Adrenal gland (tissue), 12 donors: ENCODE results near the gene ZSWIM5. TPM values are rescaled to one million over a fixed set of nuclear protein-coding genes. Genes with fewer than 3 reads are reported as not detected.
A peak's percentile ranks its signal among the peaks of the same experiment; 100 is the strongest.
"Not testable (repeated sequence)": the region's sequence is repeated elsewhere in the genome, so short reads cannot be mapped to it uniquely, and the experiment has no call there.

Experiments used
- DNase-seq, 7 donors: peaks; one replicate each; pipeline ENCODE4 v3.0.0-alpha.2; 2019 to 2020
- H3K27ac ChIP-seq, 5 donors: fragments of 200-600 bp; sonication (generic) in 4 of 5; 1 replicate in 3 of 5; 2 replicates in 2 of 5; pipeline versions ENCODE4 v1.5.1 to v1.8.0; 2016 to 2020; ENCODE audit warnings: mild to moderate bottlenecking in 1 of 5
- H3K27me3 ChIP-seq: fragments of 200-600 bp; 2 replicates; pipeline ENCODE4 v1.8.0; 2021
- H3K36me3 ChIP-seq, 2 donors: fragments of 200-600 bp; replicated peaks in 1 of 2; 1 replicate in 1 of 2; 2 replicates in 1 of 2; pipeline versions ENCODE4 v1.5.1 to v1.8.0; 2018 to 2022
- H3K4me1 ChIP-seq, 2 donors: fragments of 200-600 bp; replicated peaks in 1 of 2; 1 replicate in 1 of 2; 2 replicates in 1 of 2; pipeline versions ENCODE4 v1.5.1 to v1.8.0; 2018 to 2021
- H3K4me3 ChIP-seq, 4 donors: fragments of 200-600 bp; sonication (generic) in 3 of 4; one replicate each; pipeline ENCODE4 v1.5.1; 2016 to 2018
- H3K9me3 ChIP-seq, 3 donors: fragments of 200-600 bp; sonication (generic) in 1 of 3; replicated peaks in 1 of 3; 1 replicate in 2 of 3; 2 replicates in 1 of 3; pipeline versions ENCODE4 v1.5.1 to v1.8.0; 2016 to 2021
- CTCF ChIP-seq, 6 experiments: fragments of 450-650 bp in 4 of 6; fragments of 200-600 bp in 2 of 6; sonication (generic) in 1 of 6; IDR thresholded peaks; 1 replicate in 5 of 6; 2 replicates in 1 of 6; pipeline versions ENCODE4 v1.5.1 to v1.8.0; 2016 to 2021; ENCODE audit warnings: antibody characterized with exemption in 6 of 6, mild to moderate bottlenecking in 2 of 6, moderate library complexity in 1 of 6
- POLR2A ChIP-seq, 2 donors: fragments of 450-650 bp; IDR thresholded peaks; one replicate each; pipeline ENCODE4 v1.6.1; 2017; ENCODE audit warnings: antibody characterized with exemption in 2 of 2, mild to moderate bottlenecking in 2 of 2, moderate library complexity in 1 of 2
- WGBS, 4 donors: extraction: QIAGEN DNeasy Blood & Tissue Kit in 2 of 4; methylation state at CpG; one replicate each; pipeline versions ENCODE4 v1.1.5 to v1.1.7; 2013 to 2017; 5-methylcytosine and 5-hydroxymethylcytosine counted together
- intact Hi-C, 2 donors: fragments of 100-400 bp; cut with DNase I; formaldehyde crosslinking; loops; one replicate each; pipeline versions ENCODE4 v1.14.1 to v1.15.0; 2022 to 2023
- polyA plus RNA-seq, 3 donors: library from polyadenylated mRNA; stranded (reverse); fragments of 200-250 nt in 2 of 3; fragments of 350-450 nt in 1 of 3; fragmentation: Illumina TruSeq in 1 of 3; extraction: RNeasy Lipid Tissue Mini Kit (QIAGEN cat#74804) in 1 of 3; gene quantifications; one replicate each; pipeline ENCODE4 v1.2.3, GENCODE V29; 2013 to 2014
- total RNA-seq, 9 donors: library from RNA; depleted of rRNA in 4 of 9; stranded (reverse); fragments of >200 nt in 4 of 9; fragments of 120-200 nt in 1 of 9; fragmentation: NEBNext Ultra II Directional in 1 of 9; extraction: Animal tissue kit (Norgen Biotek cat#: 25700) in 1 of 9; gene quantifications; one replicate each; pipeline versions ENCODE4 v1.1.0 to v1.2.4, GENCODE V29; 2013 to 2023
- donor health status: healthy with polysubstance abuse.
- donor health status: Bipolar disorder and iron deficiency.
- donor health status: DM: yes; HTN: yes; CAD: no.
- donor health status: DM: no; HTN: no; CAD: no.
- donor health status: DM: no; HTN: no; CAD: no.
- donor health status: DM: yes; HTN: yes; CAD: no.

Gene ZSWIM5
- total and polyA plus RNA-seq, 12 donors = 5.0 to 34.0 (median 18.7) TPM

- no peak overlapping the region for H3K27ac ChIP-seq
- H3K9me3 ChIP-seq = no peaks in the 10 kb centered on the region
- H3K27me3 ChIP-seq = no peaks in the 10 kb centered on the region
- 81 to 91% (median 88%) methylated on average over 2 of the region's 2 CpGs for WGBS, 4 donors
- no peak for TF ChIP-seq POLR2A (IDR thresholded peaks at IDR 0.05)
- no peak for TF ChIP-seq CTCF (IDR thresholded peaks at IDR 0.05)
- intact Hi-C loops = no loop called here
- no peak for DNase-seq
- no peaks in the 10 kb centered on the region for H3K36me3 ChIP-seq
- H3K4me3 ChIP-seq = no peak overlapping the region
- peaks cover 0 to under 1% of the 10 kb centered on the region in 2 donors for H3K4me1 ChIP-seq
These were observed 116.7 kb downstream of the ZSWIM5 start for GRCh38 chr1:45089711-45090110.

- WGBS, 4 donors = 33 to 67% (median 63%) methylated on average over 1 of the region's 1 CpG
- TF ChIP-seq POLR2A (IDR thresholded peaks at IDR 0.05) = no peak
- TF ChIP-seq CTCF (IDR thresholded peaks at IDR 0.05) = no peak
- Histone ChIP-seq H3K9me3 (no peaks in the 10 kb centered on the region), H3K36me3 (no peaks in the 10 kb centered on the region), H3K27ac (no peak overlapping the region), H3K27me3 (no peaks in the 10 kb centered on the region), H3K4me3 (no peak overlapping the region), H3K4me1 (peaks cover 0 to 3% of the 10 kb centered on the region in 2 donors)
- DNase-seq = peak in 2 of 7 donors; percentile 8 to 22
- intact Hi-C loops = no loop called here
These were observed 121.8 kb downstream of the ZSWIM5 start for GRCh38 chr1:45084562-45084961.

GRCh38 chr1:45079533-45079932 is 126.9 kb downstream of the ZSWIM5 start:
- intact Hi-C loops = no loop called here
- Histone ChIP-seq H3K36me3 (no peaks in the 10 kb centered on the region), H3K27me3 (no peaks in the 10 kb centered on the region), H3K4me3 (no peak overlapping the region), H3K27ac (no peak overlapping the region), H3K4me1 (peaks cover 0 to 1% of the 10 kb centered on the region in 2 donors), H3K9me3 (no peaks in the 10 kb centered on the region)
- no peak for TF ChIP-seq POLR2A (IDR thresholded peaks at IDR 0.05)
- no peak for TF ChIP-seq CTCF (IDR thresholded peaks at IDR 0.05)
- no peak for DNase-seq

GRCh38 chr1:45076959-45077358 is 129.4 kb downstream of the ZSWIM5 start:
- H3K36me3 ChIP-seq, H3K4me1 ChIP-seq, H3K27ac ChIP-seq, H3K4me3 ChIP-seq, DNase-seq, intact Hi-C loops, H3K9me3 ChIP-seq, H3K27me3 ChIP-seq: not testable (repeated sequence)
- 89 to 97% (median 97%) methylated on average over 5 of the region's 5 CpGs for WGBS, 4 donors

GRCh38 chr1:45071567-45071966 is 134.8 kb downstream of the ZSWIM5 start:
- TF ChIP-seq CTCF (IDR thresholded peaks at IDR 0.05) = no peak
- no peak for TF ChIP-seq POLR2A (IDR thresholded peaks at IDR 0.05)
- WGBS, 4 donors = 83 to 88% (median 87%) methylated on average over 2 of the region's 2 CpGs
- DNase-seq = no peak
- H3K27me3 ChIP-seq = no peaks in the 10 kb centered on the region
- no peaks in the 10 kb centered on the region for H3K9me3 ChIP-seq
- no peak overlapping the region for H3K27ac ChIP-seq
- no peak overlapping the region for H3K4me3 ChIP-seq
- no peaks in the 10 kb centered on the region for H3K36me3 ChIP-seq
- H3K4me1 ChIP-seq = no peaks in the 10 kb centered on the region
- intact Hi-C loops = no loop called here
